A549 (cell line): ENCODE data around the gene QRICH2.

Experiments
- BHLHE40 ChIP-seq: IDR thresholded peaks from 2 replicates; pipeline ENCODE4 v1.6.1; 2012; ENCODE audit warnings: low read depth, low read length, inconsistent platforms
- JUNB ChIP-seq: fragments of >200 bp; sonication (Bioruptor Twin); formaldehyde crosslinking; IDR thresholded peaks from 2 replicates; pipeline ENCODE4 v1.6.1; 2016
- MAX ChIP-seq: IDR thresholded peaks from 2 replicates; pipeline ENCODE4 v1.6.1; 2012
- NFE2L2 ChIP-seq: fragments of 150-350 bp; conservative IDR thresholded peaks from 2 replicates; pipeline ENCODE4 v1.6.1; 2014; ENCODE audit warnings: low read length
- POLR2A ChIP-seq: IDR thresholded peaks from 2 replicates; pipeline ENCODE4 v1.6.1; 2012; ENCODE audit warnings: mild to moderate bottlenecking, low read length
- RARB ChIP-seq: fragments of 250-450 bp; sonication (Bioruptor Pico); IDR thresholded peaks from 2 replicates; pipeline ENCODE4 v1.8.0; 2021; ENCODE audit warnings: mild to moderate bottlenecking, moderate library complexity
- RNF2 ChIP-seq: fragments of 200-600 bp; sonication (generic); IDR thresholded peaks from 2 replicates; pipeline ENCODE4 v1.6.1; 2016; ENCODE audit warnings: low read depth, mild to moderate bottlenecking, antibody characterized with exemption, moderate library complexity, borderline replicate concordance
- SREBF2 ChIP-seq: fragments of 450-650 bp; IDR thresholded peaks from 2 replicates; pipeline ENCODE4 v1.6.1; 2014; ENCODE audit warnings: mild to moderate bottlenecking, moderate library complexity
- TF ChIP-seq, protein P1 (sequence below): fragments of >200 bp; sonication (Bioruptor Twin); formaldehyde crosslinking; IDR thresholded peaks from 3 replicates; pipeline ENCODE4 v1.5.1; 2016
- TF ChIP-seq, protein P2 (sequence below): fragments of 450-650 bp; IDR thresholded peaks from 2 replicates; pipeline ENCODE4 v1.6.1; 2014; ENCODE audit warnings: antibody characterized with exemption

DNA sequence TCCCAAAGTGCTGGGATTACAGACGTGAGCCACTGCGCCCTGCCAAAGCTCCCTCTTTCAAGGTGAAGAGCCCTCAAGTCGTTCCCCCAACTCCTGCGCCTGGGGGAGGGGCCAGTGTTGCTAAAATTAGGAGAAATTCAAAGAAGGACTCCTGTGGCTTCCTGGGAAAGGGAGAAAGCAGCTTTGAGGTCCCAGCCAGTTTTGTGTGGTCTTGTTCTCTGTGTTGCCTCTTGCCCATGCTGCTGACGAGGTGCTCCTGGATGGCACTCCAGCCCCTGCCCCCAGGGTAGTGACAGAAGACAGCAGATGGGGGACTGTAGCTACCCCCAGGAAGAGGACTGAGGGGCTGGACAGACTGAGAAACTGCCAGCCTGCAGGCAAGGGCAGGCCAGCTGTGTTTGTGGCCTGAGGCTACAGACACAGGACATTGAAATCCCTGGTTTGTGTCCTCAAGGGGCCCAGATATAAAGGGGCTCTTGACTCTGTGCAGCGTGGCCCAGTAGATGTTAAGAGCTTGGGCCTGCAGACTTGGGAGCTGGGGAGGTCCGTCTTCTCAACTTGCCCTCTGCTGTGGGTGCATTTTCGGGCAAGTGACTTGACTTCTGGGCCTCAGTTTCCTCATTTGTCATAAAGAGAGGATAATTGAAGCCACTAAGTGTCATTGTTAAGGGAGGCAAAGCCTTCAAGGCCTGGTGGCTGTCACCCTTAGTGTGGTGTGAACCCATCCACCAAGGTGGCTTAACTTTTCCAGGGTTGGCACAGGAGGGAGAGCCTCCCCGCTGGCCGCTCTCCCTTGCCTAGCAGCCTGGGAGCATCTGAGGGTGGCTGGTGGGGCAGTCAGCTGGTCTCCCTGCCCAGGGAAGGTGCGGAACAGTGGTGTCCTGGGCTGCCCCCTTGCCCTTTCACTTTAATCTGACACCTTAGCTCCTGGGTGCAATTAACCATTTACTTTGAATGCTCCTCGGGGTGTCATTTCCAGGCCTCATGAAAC is 38.8 kb downstream of the QRICH2 start:
- no peak for TF ChIP-seq NFE2L2
- TF ChIP-seq MAX, result no peak
- no peak for TF ChIP-seq RNF2
- no peak for TF ChIP-seq JUNB
- TF ChIP-seq, protein P1, sequence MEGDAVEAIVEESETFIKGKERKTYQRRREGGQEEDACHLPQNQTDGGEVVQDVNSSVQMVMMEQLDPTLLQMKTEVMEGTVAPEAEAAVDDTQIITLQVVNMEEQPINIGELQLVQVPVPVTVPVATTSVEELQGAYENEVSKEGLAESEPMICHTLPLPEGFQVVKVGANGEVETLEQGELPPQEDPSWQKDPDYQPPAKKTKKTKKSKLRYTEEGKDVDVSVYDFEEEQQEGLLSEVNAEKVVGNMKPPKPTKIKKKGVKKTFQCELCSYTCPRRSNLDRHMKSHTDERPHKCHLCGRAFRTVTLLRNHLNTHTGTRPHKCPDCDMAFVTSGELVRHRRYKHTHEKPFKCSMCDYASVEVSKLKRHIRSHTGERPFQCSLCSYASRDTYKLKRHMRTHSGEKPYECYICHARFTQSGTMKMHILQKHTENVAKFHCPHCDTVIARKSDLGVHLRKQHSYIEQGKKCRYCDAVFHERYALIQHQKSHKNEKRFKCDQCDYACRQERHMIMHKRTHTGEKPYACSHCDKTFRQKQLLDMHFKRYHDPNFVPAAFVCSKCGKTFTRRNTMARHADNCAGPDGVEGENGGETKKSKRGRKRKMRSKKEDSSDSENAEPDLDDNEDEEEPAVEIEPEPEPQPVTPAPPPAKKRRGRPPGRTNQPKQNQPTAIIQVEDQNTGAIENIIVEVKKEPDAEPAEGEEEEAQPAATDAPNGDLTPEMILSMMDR, result no peak
- TF ChIP-seq POLR2A, result no peak
- no peak for TF ChIP-seq BHLHE40
- TF ChIP-seq, protein P2, sequence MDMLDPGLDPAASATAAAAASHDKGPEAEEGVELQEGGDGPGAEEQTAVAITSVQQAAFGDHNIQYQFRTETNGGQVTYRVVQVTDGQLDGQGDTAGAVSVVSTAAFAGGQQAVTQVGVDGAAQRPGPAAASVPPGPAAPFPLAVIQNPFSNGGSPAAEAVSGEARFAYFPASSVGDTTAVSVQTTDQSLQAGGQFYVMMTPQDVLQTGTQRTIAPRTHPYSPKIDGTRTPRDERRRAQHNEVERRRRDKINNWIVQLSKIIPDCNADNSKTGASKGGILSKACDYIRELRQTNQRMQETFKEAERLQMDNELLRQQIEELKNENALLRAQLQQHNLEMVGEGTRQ, result no peak
- no peak for TF ChIP-seq SREBF2
- TF ChIP-seq RARB (CRISPR knock-in tag), result no peak
